Smooth muscle cell (in vitro differentiated cells): Measurements from ENCODE around the gene AGRN. TPM values are rescaled to one million over a fixed set of nuclear protein-coding genes. Genes with fewer than 3 reads are reported as not detected.

Source experiments
- DNase-seq: peaks from one replicate; lab custom pipeline; 2025; ENCODE audit not compliant: unreplicated experiment; lab: John Stamatoyannopoulos, UW
- H2AFZ ChIP-seq: fragments of 200-600 bp; sonication (generic); 2 replicates; pipeline ENCODE4 v1.6.0; 2016; ENCODE audit warnings: antibody characterized with exemption, low read depth, mild to moderate bottlenecking
- H3F3A ChIP-seq: fragments of 200-600 bp; sonication (generic); 2 replicates; pipeline ENCODE4 v1.6.0; 2017; ENCODE audit warnings: antibody characterized with exemption, low read depth
- H3K27ac ChIP-seq: fragments of 200-600 bp; sonication (generic); 2 replicates; pipeline ENCODE4 v1.5.1; 2016; ENCODE audit warnings: low read depth, mild to moderate bottlenecking
- H3K27me3 ChIP-seq: fragments of 200-600 bp; sonication (generic); 2 replicates; pipeline ENCODE4 v1.6.1; 2016; ENCODE audit warnings: low read depth, mild to moderate bottlenecking
- H3K36me3 ChIP-seq: fragments of 200-600 bp; sonication (generic); 2 replicates; pipeline ENCODE4 v1.5.1; 2016; ENCODE audit warnings: low read depth
- H3K4me1 ChIP-seq: fragments of 200-600 bp; sonication (generic); 2 replicates; pipeline ENCODE4 v1.5.1; 2016; ENCODE audit warnings: low read depth
- H3K4me2 ChIP-seq: fragments of 200-600 bp; sonication (generic); 2 replicates; pipeline ENCODE4 v1.6.0; 2016; ENCODE audit warnings: mild to moderate bottlenecking
- H3K4me3 ChIP-seq: fragments of 200-600 bp; sonication (generic); 2 replicates; pipeline ENCODE4 v1.5.1; 2016; ENCODE audit warnings: mild to moderate bottlenecking
- H3K79me2 ChIP-seq: fragments of 200-600 bp; sonication (generic); 2 replicates; pipeline ENCODE4 v1.6.0; 2016; ENCODE audit warnings: low read depth, mild to moderate bottlenecking
- H3K9ac ChIP-seq: fragments of 200-600 bp; sonication (generic); 2 replicates; pipeline ENCODE4 v1.6.0; 2016; ENCODE audit warnings: low read depth
- H3K9me3 ChIP-seq: fragments of 200-600 bp; sonication (generic); replicated peaks from 2 replicates; pipeline ENCODE4 v1.5.1; 2016; ENCODE audit warnings: low read depth
- H4K20me1 ChIP-seq: fragments of 200-600 bp; sonication (generic); 2 replicates; pipeline ENCODE4 v1.6.0; 2016; ENCODE audit warnings: low read depth
- CTCF ChIP-seq: fragments of 200-600 bp; sonication (generic); IDR thresholded peaks from 2 replicates; pipeline ENCODE4 v1.5.1; 2017; ENCODE audit warnings: borderline replicate concordance, mild to moderate bottlenecking, antibody characterized with exemption; ENCODE audit not compliant: insufficient read depth, poor library complexity, severe bottlenecking
- WGBS: methylation state at CpG from one replicate; pipeline ENCODE4 v1.1.7; 2016; ENCODE audit warnings: low lambda C conversion rate; 5-methylcytosine and 5-hydroxymethylcytosine counted together
- polyA plus RNA-seq: library from polyadenylated mRNA; unstranded; fragments of >200 nt; fragmentation: Nextera tagmentation; extraction: Ambion mirVana; gene quantifications from 2 replicates; pipeline ENCODE4 v1.2.1, GENCODE V29; 2016
- total RNA-seq: library from RNA; depleted of rRNA; stranded (reverse); fragments of >200 nt; gene quantifications from 2 replicates; pipeline ENCODE4 v1.2.3, GENCODE V29; 2014

Gene AGRN
- total and polyA plus RNA-seq, 2 experiments from 2014 or later, result 17.5 to 24.7 TPM

DNA sequence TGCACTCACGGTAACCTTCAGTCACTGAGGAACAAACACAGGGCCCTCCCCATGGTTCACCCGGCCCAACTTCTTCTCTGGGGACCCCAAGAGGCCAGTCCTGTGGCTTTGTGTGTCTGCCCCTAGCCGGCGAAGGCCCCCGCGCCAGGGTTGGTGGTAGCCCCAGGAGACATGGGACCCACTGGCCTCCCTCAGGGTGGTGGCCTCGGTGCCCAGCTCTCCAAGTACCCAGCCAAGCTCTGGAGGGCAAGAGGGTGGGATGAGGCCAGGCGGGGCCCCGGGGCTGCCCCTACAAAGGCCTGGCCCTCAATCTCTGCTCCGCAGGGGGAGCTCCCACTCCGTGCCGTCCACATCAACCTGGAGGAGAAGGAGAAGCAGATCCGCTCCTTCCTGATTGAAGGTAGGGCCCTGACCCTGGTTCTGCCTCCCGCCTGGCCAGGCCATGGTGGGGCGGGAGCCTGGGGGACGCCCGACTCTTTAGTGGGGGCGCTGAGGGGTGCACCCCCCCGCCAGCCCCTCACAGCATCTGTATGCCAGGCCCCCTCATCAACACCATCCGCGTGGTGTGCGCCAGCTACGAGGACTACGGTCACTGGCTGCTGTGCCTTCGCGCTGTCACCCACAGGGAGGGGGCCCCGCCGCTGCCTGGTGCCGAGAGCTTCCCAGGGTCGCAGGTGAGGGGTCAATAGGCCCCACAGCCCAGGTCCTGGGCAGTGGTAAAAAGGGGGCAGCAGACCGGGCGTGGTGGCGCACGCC is 48.0 kb upstream of the AGRN start:
- 92% methylated on average over 32 of the region's 34 CpGs for WGBS
- H3K9ac ChIP-seq, result no peak overlapping the region

DNA sequence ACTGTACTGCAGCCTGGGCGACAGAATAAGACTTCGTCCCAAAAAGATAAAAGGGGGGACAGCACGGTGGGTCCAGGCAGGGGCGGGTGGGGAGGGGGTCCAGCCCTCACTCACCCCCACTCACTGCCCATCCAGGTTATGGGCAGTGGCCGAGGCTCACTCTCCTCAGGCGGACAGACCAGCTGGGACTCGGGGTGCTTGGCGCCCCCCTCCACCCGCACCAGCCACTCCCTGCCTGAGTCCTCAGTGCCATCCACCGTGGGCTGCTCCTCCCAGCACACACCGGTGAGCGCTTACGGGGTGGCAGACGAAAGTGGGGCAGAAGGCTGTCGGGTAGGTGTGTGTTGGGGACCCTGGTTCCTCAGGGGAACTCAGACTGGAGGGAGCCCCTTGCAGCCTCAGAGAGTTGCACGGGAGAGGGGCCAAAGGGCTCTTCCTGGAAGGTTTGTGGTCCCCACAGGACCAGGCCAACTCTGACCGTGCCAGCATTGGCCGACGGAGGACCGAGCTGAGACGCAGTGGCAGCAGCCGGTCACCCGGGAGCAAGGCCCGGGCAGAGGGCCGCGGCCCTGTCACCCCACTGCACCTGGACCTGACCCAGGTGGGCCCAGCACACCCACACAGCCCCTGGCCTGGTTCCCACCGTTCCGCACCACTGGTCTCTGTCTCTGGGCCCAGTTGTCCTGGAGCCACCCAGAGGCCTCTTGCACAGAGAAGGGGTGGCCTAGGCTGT is 47.0 kb upstream of the AGRN start:
- Histone ChIP-seq H3K9me3 (no peaks in the 10 kb centered on the region), H3K4me3 (no peak overlapping the region), H3K27me3 (peaks cover 9% of the 10 kb centered on the region), H2AFZ (no peak overlapping the region), H3F3A (no peaks in the 10 kb centered on the region), H3K27ac (no peak overlapping the region), H3K36me3 (no peaks in the 10 kb centered on the region), H4K20me1 (no peaks in the 10 kb centered on the region), H3K4me1 (no peaks in the 10 kb centered on the region), H3K79me2 (no peaks in the 10 kb centered on the region), H3K9ac (no peak overlapping the region), H3K4me2 (no peak overlapping the region)
- WGBS, result 93% methylated on average over 24 of the region's 28 CpGs
- TF ChIP-seq CTCF, result no peak
- no peak for DNase-seq

More for the DNA sequence above, 48.0 kb upstream of the AGRN start:
- no peak overlapping the region for H2AFZ ChIP-seq
- H3K9me3 ChIP-seq, result no peaks in the 10 kb centered on the region
- H3K27me3 ChIP-seq, result peaks cover 9% of the 10 kb centered on the region
- H3K4me1 ChIP-seq, result no peaks in the 10 kb centered on the region
- H3K27ac ChIP-seq, result no peak overlapping the region
- H4K20me1 ChIP-seq, result no peaks in the 10 kb centered on the region
- no peak overlapping the region for H3K4me3 ChIP-seq
- DNase-seq, result no peak
- no peaks in the 10 kb centered on the region for H3F3A ChIP-seq
- H3K36me3 ChIP-seq, result no peaks in the 10 kb centered on the region
- no peak overlapping the region for H3K4me2 ChIP-seq
- no peak for TF ChIP-seq CTCF
- no peaks in the 10 kb centered on the region for H3K79me2 ChIP-seq

- H3K36me3 ChIP-seq, result no peaks in the 10 kb centered on the region
- no peak overlapping the region for H3K27ac ChIP-seq
- DNase-seq, result no peak
- H3K4me1 ChIP-seq, result no peaks in the 10 kb centered on the region
- H4K20me1 ChIP-seq, result no peaks in the 10 kb centered on the region
- WGBS, result 91% methylated on average over 27 of the region's 28 CpGs
- no peak overlapping the region for H3K4me3 ChIP-seq
- no peaks in the 10 kb centered on the region for H3K79me2 ChIP-seq
- H3K4me2 ChIP-seq, result no peak overlapping the region
- H3F3A ChIP-seq, result no peaks in the 10 kb centered on the region
- H3K27me3 ChIP-seq, result peaks cover 9% of the 10 kb centered on the region
- no peak for TF ChIP-seq CTCF
- H2AFZ ChIP-seq, result no peak overlapping the region
- no peaks in the 10 kb centered on the region for H3K9me3 ChIP-seq
- H3K9ac ChIP-seq, result no peak overlapping the region
Observed at GRCh38 chr1:973459-974292, 46.2 kb upstream of the AGRN start.
